Omental fat pad (tissue), 4 donors: Measurements from ENCODE around the gene HKDC1. TPM values are rescaled to one million over a fixed set of nuclear protein-coding genes. Genes with fewer than 3 reads are reported as not detected.

Experiments used
- ATAC-seq: fragments of 150-250 bp; one replicate; pipeline ENCODE4 v1.9.1; 2016; ENCODE audit warnings: mild to moderate bottlenecking, moderate library complexity; ENCODE audit not compliant: low FRiP score
- DNase-seq: peaks from one replicate; pipeline ENCODE4 v3.0.0-alpha.2; 2019; ENCODE audit warnings: low spot score
- total RNA-seq, 4 donors: library from RNA; depleted of rRNA; stranded (reverse); fragments of >200 nt; gene quantifications; one replicate each; pipeline ENCODE4 v1.1.0, GENCODE V29; 2016
- TF ChIP-seq, protein P1 (sequence below), 3 donors: fragments of 450-650 bp; IDR thresholded peaks; one replicate each; pipeline ENCODE4 v1.5.1; 2016 to 2017; ENCODE audit warnings: antibody characterized with exemption in 3 of 3, mild to moderate bottlenecking in 3 of 3, moderate library complexity in 2 of 3

The HKDC1 gene
- total RNA-seq, 4 donors from 2014 or later = 0.13 to 0.46 TPM; not detected in 2

DNA sequence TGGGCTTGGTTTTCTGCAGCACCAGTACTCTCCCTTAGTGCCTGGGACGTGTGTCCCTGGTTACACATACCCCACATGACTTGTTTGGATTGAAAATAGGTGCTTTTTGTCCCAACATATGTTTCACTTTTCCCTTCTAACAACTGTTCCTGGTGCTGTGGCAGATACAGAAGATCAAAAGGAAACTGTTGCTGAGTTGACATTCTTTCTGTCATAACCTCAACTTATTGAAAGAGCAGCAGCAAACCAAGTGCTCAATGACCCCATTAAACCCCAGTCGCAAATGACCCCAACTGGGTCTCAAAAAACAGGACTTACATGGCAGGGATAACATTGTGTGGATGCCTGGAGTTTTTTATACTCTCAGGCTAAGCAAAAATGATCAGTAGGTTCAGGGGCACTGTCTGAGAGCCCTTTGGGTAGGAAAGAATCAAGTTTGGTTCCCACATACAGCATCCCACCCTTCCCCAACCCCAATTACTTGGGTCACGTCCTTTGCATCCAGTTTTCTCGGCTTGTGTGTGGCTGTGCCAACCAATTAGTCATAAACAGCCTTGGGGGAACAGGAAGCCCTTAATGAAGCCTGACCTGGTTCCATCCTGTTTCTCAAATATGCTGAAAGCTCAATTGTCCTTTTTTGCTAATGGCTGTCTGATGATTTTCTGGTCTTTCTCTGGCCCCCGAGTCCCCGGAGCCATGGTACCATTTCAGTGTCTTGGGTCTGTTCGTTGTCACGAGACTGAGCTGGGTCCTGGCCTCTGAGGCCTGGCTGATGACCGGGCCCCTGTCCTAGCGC is 4.9 kb downstream of the HKDC1 start:
- TF ChIP-seq, protein P1, sequence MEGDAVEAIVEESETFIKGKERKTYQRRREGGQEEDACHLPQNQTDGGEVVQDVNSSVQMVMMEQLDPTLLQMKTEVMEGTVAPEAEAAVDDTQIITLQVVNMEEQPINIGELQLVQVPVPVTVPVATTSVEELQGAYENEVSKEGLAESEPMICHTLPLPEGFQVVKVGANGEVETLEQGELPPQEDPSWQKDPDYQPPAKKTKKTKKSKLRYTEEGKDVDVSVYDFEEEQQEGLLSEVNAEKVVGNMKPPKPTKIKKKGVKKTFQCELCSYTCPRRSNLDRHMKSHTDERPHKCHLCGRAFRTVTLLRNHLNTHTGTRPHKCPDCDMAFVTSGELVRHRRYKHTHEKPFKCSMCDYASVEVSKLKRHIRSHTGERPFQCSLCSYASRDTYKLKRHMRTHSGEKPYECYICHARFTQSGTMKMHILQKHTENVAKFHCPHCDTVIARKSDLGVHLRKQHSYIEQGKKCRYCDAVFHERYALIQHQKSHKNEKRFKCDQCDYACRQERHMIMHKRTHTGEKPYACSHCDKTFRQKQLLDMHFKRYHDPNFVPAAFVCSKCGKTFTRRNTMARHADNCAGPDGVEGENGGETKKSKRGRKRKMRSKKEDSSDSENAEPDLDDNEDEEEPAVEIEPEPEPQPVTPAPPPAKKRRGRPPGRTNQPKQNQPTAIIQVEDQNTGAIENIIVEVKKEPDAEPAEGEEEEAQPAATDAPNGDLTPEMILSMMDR (IDR thresholded peaks at IDR 0.05) = no peak
- ATAC-seq (no peak), DNase-seq (no peak)

DNA sequence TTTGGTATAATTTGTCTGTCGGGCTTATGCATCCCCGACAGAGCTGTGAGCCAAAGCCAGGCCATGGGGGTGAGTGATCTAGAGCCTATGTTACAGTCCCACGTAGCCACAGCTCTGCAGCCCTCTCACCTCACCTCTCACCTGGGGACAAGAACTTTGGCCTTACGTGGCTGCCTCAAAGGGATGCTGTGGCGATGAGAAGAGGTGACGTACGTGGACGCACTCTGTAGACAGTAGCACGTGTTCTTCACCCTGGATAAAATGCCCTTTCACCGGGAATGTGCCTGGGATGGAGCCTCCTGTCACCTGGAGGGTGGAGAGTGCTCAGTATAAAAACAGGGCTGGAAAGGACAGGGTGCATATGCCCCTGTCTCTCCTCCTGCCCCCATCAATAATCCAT is 5.5 kb downstream of the HKDC1 start:
- TF ChIP-seq, protein P1 (IDR thresholded peaks at IDR 0.05) = no peak
- ATAC-seq (no peak), DNase-seq (no peak)

DNA sequence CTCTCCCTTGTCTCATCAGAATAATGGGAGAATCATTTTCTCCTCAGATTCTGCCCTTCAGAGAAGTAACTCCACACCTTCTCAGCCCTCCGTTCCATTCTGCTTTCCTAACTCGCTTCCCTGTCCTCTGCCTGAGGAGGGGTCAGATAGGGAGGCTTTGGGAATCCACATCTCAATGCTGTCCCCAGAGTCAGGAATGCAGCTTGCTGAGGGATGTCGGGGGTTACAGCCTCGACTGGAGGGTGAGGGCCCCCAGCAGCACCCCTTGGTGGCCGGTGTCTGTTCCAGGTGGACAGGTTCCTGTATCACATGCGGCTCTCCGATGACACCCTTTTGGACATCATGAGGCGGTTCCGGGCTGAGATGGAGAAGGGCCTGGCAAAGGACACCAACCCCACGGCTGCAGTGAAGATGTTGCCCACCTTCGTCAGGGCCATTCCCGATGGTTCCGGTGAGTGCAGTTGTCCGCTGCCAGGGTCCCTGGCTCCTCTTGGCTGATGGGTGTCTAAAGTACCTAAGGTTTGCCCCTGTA is 6.9 kb downstream of the HKDC1 start:
- DNase-seq (no peak), ATAC-seq (no peak)
- TF ChIP-seq, protein P1 (IDR thresholded peaks at IDR 0.05) = no peak

DNA sequence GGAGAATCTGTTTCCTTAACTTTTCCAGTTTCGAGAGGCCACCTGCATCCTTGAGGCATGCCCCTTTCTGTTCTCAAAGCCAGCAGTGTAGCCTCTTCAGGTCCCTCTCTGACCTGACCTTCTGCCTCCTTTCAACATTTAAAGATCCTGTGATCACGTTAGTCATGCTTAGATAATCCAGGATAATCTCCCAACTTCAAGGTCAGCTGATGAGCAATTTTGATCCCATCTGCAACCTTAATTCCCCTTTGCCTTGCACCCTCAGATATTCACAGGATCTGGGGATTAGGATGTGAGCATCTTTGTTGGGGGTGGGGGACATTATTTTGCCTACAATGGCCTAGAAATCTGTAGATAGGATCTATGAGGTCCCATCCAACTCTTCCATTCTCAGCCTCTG is 8.0 kb downstream of the HKDC1 start:
- ATAC-seq (no peak), DNase-seq (no peak)
- TF ChIP-seq, protein P1 (IDR thresholded peaks at IDR 0.05) = no peak

DNA sequence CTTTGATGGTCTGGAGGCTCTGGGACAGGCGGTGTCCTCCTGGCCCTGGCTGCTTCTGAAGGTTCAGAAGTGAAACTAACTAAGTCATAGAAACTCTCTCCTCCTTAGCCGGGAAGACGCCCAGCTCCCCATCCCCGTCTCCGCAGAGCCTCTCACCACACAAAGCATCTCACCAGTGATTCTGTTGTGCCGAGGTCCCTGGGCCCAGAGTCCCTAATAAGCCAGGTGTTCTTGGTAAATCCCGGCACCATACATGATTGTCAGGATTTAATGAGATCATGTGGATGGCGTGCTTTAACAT is 9.4 kb downstream of the HKDC1 start:
- DNase-seq (no peak), ATAC-seq (no peak)
- TF ChIP-seq, protein P1 (IDR thresholded peaks at IDR 0.05) = no peak

DNA sequence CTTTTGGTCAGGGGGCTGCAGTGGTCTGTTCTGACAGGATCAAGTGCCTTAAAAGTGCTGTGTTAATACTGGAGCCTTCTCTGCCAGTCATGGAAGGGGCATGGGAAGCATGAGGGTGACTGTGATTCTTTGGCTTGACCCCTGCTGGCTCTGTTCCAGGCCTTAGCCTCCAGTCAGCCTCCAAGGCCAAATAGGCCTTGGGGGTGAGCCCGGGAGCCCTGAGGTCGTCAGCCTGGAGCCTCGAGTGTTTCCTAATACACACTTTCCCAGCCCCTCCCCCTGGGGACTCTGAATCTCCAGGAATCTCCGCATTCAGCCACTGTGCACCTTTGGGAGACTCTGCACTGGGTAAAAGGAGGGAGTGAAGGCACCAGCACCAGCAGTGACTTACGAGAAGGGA is 10.0 kb downstream of the HKDC1 start:
- no peak for ATAC-seq
- DNase-seq = no peak
- TF ChIP-seq, protein P1 (IDR thresholded peaks at IDR 0.05) = no peak

DNA sequence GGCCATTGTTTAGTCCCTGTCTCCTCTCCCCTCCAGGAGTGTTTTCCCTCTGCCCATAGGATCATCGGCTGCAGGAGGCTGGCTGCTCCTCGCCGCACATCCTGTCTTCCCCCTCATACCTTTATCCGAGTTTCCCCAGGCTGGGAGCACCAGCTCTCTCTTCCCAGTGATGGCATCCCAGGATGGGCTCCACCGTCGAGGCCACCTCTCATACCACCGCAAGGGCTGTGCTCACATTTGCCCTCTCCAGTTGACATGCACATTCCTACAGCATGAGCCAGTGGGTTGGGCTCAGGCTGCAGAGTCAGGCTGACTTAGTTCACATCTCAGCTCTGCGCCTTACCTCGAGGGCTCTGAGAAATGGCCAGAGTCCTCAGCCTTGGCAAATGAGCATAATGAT is 12.1 kb downstream of the HKDC1 start:
- TF ChIP-seq, protein P1 (IDR thresholded peaks at IDR 0.05) = no peak
- no peak for DNase-seq
- ATAC-seq = no peak
